Activated CD8-positive, alpha-beta T cell treated with anti-CD3 and anti-CD28 coated beads, Interleukin-2, amount 10 ng/mL, durations not matched to agents 7 days and 5 days (primary cell): Measurements from ENCODE around the gene CBR4. TPM values are rescaled to one million over a fixed set of nuclear protein-coding genes. Genes with fewer than 3 reads are reported as not detected.

Experiments
- ATAC-seq: fragments of 150-1000 bp; cut with Tn5 transposase; one replicate; pipeline ENCODE4 v1.10.0; 2021; ENCODE audit warnings: moderate library complexity
- CTCF ChIA-PET: fragments of 350-600 bp; sonication (Branson Sonifier 250); formaldehyde crosslinking; loops from one replicate; lab custom pipeline; 2021; ENCODE audit warnings: antibody characterized with exemption; lab: Charles Lee
- POLR2A ChIA-PET: fragments of 350-600 bp; sonication (Branson Sonifier 250); formaldehyde crosslinking; loops from one replicate; lab custom pipeline; 2021; ENCODE audit warnings: antibody characterized with exemption; lab: Charles Lee
- DNase-seq: peaks from one replicate; pipeline ENCODE4 v3.0.0-alpha.2; 2020
- H3K27ac Mint-ChIP-seq: one replicate; pipeline ENCODE4 v1.8.0; 2021; ENCODE audit warnings: mild to moderate bottlenecking, mixed read lengths
- H3K27me3 Mint-ChIP-seq: one replicate; pipeline ENCODE4 v1.8.0; 2021; ENCODE audit warnings: low read depth, mixed read lengths
- H3K36me3 Mint-ChIP-seq: one replicate; pipeline ENCODE4 v1.8.0; 2021; ENCODE audit warnings: low read depth, mixed read lengths
- H3K4me1 Mint-ChIP-seq: one replicate; pipeline ENCODE4 v1.8.0; 2021; ENCODE audit warnings: low read depth, mixed read lengths
- H3K4me3 Mint-ChIP-seq: one replicate; pipeline ENCODE4 v1.8.0; 2021; ENCODE audit warnings: mild to moderate bottlenecking, mixed read lengths
- H3K9me3 Mint-ChIP-seq: one replicate; pipeline ENCODE4 v1.8.0; 2022; ENCODE audit warnings: mixed read lengths; ENCODE audit not compliant: insufficient read depth
- total RNA-seq, 2 experiments: library from RNA; stranded (reverse); gene quantifications; one replicate each; pipeline ENCODE4 v1.2.3, GENCODE V29; 2021

Gene CBR4
- 10 to 100 TPM; 11.6 to 11.7 TPM for total RNA-seq

DNA sequence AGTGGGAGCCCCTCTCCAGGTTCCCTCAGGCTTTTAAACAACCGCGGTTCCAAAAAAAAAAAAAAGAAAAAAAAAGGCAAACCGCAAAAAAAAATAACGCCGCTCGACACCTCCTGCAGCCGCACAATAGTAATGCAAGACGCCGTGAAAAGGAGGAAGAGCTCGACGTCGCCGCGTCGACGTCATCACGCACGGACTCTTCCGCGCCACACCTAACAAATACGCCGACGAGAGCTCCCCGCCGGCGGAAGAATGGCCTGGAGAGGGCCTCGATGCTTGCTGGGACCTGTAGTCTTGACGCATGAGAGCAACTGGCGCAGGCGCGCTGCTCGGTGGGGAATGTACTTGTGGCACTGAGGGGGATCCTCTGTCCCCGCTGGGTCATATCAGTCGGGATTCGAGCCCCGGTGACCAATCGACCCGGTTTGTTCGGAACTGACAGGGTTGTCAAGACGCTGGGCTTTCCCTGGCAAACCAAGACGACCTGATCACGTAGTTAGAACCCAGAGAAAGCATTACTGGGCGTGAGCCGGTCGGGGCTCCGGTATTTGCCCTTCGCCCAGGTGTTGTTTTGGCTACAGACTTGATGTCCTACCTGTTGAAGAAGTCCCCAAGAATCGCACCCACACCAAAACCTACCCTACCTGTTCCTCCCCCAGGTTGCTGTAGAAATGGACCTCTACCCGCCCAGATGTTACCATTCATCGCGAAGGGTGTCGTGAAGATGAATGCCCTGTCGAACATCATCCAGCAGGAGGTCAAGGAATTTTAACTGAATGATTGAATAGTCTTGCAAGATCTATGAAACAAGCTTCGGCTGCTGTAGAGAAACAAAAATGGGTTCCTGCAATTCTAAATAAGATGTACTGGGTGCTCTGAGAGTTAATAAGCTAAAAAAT is at the start of gene CBR4:
CBR4 (minus strand) TSS at position 131 of the 899 bp plus-strand sequence. CDS start 166 bp downstream, outside the sequence.
- peak within 1 kb of the TSS; percentile 83 for H3K4me3 Mint-ChIP-seq
- peaks cover 32% of the 10 kb centered on the region for H3K4me1 Mint-ChIP-seq
- peaks cover 7% of the 10 kb centered on the region for H3K36me3 Mint-ChIP-seq
- H3K27me3 Mint-ChIP-seq: peaks cover 5% of the 10 kb centered on the region
- peak; percentile 97 for DNase-seq
- ATAC-seq: peak; percentile 99
- ChIA-PET POLR2A (interaction anchor here (0.6 to 1.6 kb wide), 5 partner anchors 19 to 692 kb away, joined by 3 to 8 read pairs (median 4); partner anchors contain the start of gene DDX60), CTCF (interaction anchor here (0.8 to 1.9 kb wide), 15 partner anchors 10 to 602 kb away, joined by 3 to 6 read pairs (median 3); partner anchors contain the start of gene NEK1)
- peak within 1 kb of the TSS; percentile 96 for H3K27ac Mint-ChIP-seq
- H3K9me3 Mint-ChIP-seq: no peaks in the 10 kb centered on the region

DNA sequence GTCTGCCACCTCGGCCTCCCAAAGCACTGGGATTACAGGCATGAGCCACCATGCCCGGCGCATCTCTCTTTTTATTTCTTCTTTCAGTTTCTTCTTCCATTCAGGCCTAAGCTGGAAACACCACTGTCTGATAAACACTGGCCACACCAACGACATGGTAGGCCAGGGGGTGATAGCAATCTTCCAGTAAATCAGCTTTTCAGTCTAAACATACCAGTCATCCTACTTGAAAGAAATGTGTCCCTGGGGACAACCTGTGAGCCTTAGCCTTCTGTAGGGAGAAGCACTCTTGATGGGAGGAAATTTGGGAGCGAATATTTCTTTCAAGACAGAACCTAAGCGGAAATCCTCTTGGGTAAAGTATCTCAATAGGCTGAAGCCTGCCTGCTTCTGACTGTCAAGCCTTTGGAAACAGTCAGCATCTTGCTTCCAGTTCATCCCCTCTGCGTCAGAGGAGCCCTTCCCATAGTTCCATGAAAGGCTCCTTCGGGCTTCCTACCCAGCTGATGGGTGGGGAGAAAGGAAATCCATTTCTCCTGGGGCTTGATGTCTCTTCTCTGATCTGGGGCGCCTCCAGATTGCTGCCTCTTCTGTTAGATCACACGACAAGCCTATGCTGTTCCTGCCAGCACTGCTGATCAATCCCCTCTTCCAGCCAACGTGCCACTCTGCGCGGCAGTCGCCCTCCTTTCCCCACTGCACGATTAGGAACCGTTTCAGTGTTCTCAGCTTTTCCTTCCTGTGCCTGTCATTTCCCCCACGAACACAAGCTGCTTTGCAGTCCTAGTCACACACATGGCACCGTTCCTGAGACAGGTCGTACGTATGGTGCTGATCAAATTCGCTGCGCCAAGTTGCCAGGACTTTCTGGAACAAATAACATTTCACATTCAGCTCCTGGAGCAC is 49.5 kb upstream of the CBR4 start:
- CTCF ChIA-PET: no interaction called here
- ATAC-seq: no peak
- no peaks in the 10 kb centered on the region for H3K4me1 Mint-ChIP-seq

DNA sequence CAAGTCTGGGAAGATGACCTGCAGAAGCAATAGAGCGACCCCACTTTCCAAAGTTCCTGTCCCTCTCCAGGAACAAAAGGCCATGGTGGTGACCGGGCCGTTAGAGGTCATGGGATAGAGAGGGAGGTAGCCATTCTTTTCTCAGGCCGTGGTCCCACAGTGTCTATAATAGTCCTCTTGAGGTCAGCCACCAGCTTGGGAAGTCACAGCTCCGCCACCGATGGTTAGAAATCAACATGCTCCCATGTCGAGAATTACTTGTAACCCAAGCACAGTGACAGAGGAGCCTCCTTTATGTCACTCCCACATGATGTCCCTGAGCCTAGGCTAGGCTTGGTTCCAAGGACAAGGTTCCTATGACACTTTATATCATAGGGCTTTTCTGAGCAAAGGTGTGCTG is 48.3 kb upstream of the CBR4 start:
- no peaks in the 10 kb centered on the region for H3K9me3 Mint-ChIP-seq
- POLR2A ChIA-PET: no interaction called here
- H3K27me3 Mint-ChIP-seq: peaks cover 2% of the 10 kb centered on the region
- H3K4me3 Mint-ChIP-seq: no peak overlapping the region
- ATAC-seq (no peak), DNase-seq (no peak)
- H3K4me1 Mint-ChIP-seq: no peaks in the 10 kb centered on the region
- CTCF ChIA-PET: no interaction called here
- H3K27ac Mint-ChIP-seq: no peak overlapping the region
- H3K36me3 Mint-ChIP-seq: no peaks in the 10 kb centered on the region

More for the DNA sequence above, 49.5 kb upstream of the CBR4 start:
- Mint-ChIP-seq H3K36me3 (no peaks in the 10 kb centered on the region), H3K27ac (no peak overlapping the region), H3K4me3 (no peak overlapping the region), H3K27me3 (peaks cover 2% of the 10 kb centered on the region), H3K9me3 (no peaks in the 10 kb centered on the region)
- POLR2A ChIA-PET: no interaction called here
- DNase-seq: no peak

- POLR2A ChIA-PET: no interaction called here
- no peak for ATAC-seq
These were observed 44.8 kb upstream of the CBR4 start for GRCh38 chr4:169054879-169055278.

DNA sequence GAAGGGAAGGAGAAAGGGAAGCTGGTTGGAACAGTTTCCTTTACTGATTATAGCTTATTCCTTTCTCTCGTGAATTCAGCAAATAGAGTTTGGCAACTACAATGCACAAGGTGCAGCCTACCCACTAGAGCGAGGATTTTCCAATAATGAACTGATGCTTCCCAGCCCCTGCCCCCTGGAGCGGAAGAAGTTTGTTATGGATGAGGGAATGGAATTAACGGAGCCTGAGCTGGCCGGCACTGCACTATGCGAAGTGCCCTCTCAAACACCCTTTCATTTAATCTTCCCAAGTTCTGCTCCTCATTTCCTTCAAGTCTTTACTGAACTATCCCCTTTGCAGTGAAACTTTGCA is 42.5 kb upstream of the CBR4 start:
- H3K4me1 Mint-ChIP-seq: no peaks in the 10 kb centered on the region
- no peaks in the 10 kb centered on the region for H3K36me3 Mint-ChIP-seq
- no peak overlapping the region for H3K27ac Mint-ChIP-seq
- no peaks in the 10 kb centered on the region for H3K9me3 Mint-ChIP-seq
- ATAC-seq (no peak), DNase-seq (no peak)
- H3K27me3 Mint-ChIP-seq: peaks cover 2% of the 10 kb centered on the region
- ChIA-PET CTCF (no interaction called here), POLR2A (no interaction called here)
- no peak overlapping the region for H3K4me3 Mint-ChIP-seq

More at GRCh38 chr4:169054879-169055278, 44.8 kb upstream of the CBR4 start:
- H3K36me3 Mint-ChIP-seq: no peaks in the 10 kb centered on the region
- H3K27me3 Mint-ChIP-seq: peaks cover 2% of the 10 kb centered on the region
- no peaks in the 10 kb centered on the region for H3K4me1 Mint-ChIP-seq
- H3K4me3 Mint-ChIP-seq: no peak overlapping the region
- DNase-seq: no peak
- CTCF ChIA-PET: no interaction called here
- H3K9me3 Mint-ChIP-seq: no peaks in the 10 kb centered on the region
- H3K27ac Mint-ChIP-seq: no peak overlapping the region

- no peak for ATAC-seq
- H3K36me3 Mint-ChIP-seq: no peaks in the 10 kb centered on the region
- ChIA-PET POLR2A (no interaction called here), CTCF (no interaction called here)
- H3K9me3 Mint-ChIP-seq: no peaks in the 10 kb centered on the region
- H3K4me1 Mint-ChIP-seq: no peaks in the 10 kb centered on the region
- peaks cover 2% of the 10 kb centered on the region for H3K27me3 Mint-ChIP-seq
- DNase-seq: no peak
- no peak overlapping the region for H3K27ac Mint-ChIP-seq
- no peak overlapping the region for H3K4me3 Mint-ChIP-seq
These were observed 41.9 kb upstream of the CBR4 start for GRCh38 chr4:169051761-169052593.

GRCh38 chr4:169050881-169051760 is 41.1 kb upstream of the CBR4 start:
- H3K4me1 Mint-ChIP-seq: no peaks in the 10 kb centered on the region
- H3K36me3 Mint-ChIP-seq: no peaks in the 10 kb centered on the region
- DNase-seq (no peak), ATAC-seq (no peak)
- ChIA-PET CTCF (no interaction called here), POLR2A (no interaction called here)
- no peaks in the 10 kb centered on the region for H3K9me3 Mint-ChIP-seq
- no peak overlapping the region for H3K27ac Mint-ChIP-seq
- H3K4me3 Mint-ChIP-seq: no peak overlapping the region
- no peaks in the 10 kb centered on the region for H3K27me3 Mint-ChIP-seq

GRCh38 chr4:169050284-169050683 is 40.2 kb upstream of the CBR4 start:
- ATAC-seq (no peak), DNase-seq (no peak)
- CTCF ChIA-PET: no interaction called here
- POLR2A ChIA-PET: no interaction called here
- H3K27me3 Mint-ChIP-seq: no peaks in the 10 kb centered on the region
- H3K9me3 Mint-ChIP-seq: no peaks in the 10 kb centered on the region
- H3K4me3 Mint-ChIP-seq: no peak overlapping the region
- H3K4me1 Mint-ChIP-seq: no peaks in the 10 kb centered on the region
- H3K27ac Mint-ChIP-seq: no peak overlapping the region
- no peaks in the 10 kb centered on the region for H3K36me3 Mint-ChIP-seq

- POLR2A ChIA-PET: interaction anchor here (0.7 kb wide), 1 partner anchor 20 kb away, joined by 4 read pairs; no protein-coding TSS in a partner anchor
- no peak for ATAC-seq
- Mint-ChIP-seq H3K4me1 (no peaks in the 10 kb centered on the region), H3K36me3 (no peaks in the 10 kb centered on the region), H3K4me3 (no peak overlapping the region), H3K27ac (no peak overlapping the region), H3K9me3 (no peaks in the 10 kb centered on the region), H3K27me3 (no peaks in the 10 kb centered on the region)
- no peak for DNase-seq
- CTCF ChIA-PET: no interaction called here
These were observed 38.9 kb upstream of the CBR4 start for GRCh38 chr4:169048868-169049414.

DNA sequence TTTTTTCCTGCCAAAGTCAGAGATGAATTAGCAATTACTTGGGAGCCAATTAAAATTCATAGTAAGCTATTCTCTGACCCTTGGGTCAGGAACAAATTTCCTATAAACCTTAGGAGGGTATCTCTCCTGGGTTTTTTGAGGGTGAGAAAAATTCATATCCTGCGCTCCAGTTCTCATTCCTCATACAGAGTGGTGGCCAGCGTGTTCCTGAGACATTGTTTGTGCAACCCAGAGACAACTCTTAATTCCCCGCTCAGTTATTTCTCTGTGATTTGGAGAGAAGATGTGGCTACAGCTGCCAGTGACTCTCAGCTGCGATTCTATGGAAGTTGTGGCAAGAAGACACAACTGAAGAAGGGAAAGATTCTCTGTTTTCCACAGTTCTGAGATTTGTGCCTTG is 37.9 kb upstream of the CBR4 start:
- no peaks in the 10 kb centered on the region for H3K4me1 Mint-ChIP-seq
- H3K27me3 Mint-ChIP-seq: peaks cover 2% of the 10 kb centered on the region
- ChIA-PET POLR2A (no interaction called here), CTCF (interaction anchor here (0.7 kb wide), 1 partner anchor 438 kb away, joined by 3 read pairs; no protein-coding TSS in a partner anchor)
- no peak overlapping the region for H3K4me3 Mint-ChIP-seq
- no peaks in the 10 kb centered on the region for H3K9me3 Mint-ChIP-seq
- DNase-seq: no peak
- H3K36me3 Mint-ChIP-seq: no peaks in the 10 kb centered on the region
- no peak overlapping the region for H3K27ac Mint-ChIP-seq
- ATAC-seq: no peak
